Hepatic stellate cell (primary cell): ENCODE results near the gene DNAH2.
"Not testable (repeated sequence)": the region's sequence is repeated elsewhere in the genome, so short reads cannot be mapped to it uniquely, and the experiment has no call there.

ENCODE experiments used
- DNase-seq: peaks from one replicate; pipeline ENCODE4 v3.0.0; 2011; ENCODE audit warnings: low spot score

The DNAH2 gene

DNA sequence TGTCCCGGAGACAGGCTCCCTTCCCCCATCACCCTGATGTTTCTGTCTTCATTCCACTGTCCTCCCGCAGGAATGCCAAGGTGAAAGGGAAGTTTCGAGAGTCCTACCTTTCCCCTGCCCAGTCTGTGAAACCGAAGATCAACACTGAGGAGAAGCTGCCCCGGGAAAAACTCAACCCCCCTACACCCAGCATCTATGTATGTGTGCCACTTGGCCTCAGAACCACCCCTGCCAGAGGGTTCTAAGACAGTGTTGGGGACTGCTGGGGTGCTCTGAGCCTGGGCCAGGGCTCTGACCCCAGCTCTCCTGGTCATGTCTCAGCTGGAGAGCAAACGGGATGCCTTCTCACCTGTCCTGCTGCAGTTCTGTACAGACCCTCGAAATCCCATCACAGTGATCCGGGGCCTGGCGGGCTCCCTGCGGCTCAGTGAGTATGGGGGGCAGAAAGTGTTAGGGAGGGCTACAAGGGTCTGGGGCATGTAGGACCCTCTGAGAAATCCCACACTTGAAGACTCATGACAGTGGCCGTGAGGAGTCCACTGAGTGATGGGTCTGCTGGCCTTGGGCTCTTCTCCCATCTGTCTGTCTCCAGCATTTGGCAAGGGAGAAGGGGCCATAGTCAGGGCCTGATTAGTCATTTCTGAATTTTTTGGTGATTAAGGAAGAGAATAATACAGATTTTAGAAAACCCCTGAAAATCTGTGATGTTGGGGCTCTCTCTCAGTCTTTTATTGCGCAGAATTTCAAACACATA, 132.4 kb downstream of the DNAH2 start:
- no peak for DNase-seq

DNA sequence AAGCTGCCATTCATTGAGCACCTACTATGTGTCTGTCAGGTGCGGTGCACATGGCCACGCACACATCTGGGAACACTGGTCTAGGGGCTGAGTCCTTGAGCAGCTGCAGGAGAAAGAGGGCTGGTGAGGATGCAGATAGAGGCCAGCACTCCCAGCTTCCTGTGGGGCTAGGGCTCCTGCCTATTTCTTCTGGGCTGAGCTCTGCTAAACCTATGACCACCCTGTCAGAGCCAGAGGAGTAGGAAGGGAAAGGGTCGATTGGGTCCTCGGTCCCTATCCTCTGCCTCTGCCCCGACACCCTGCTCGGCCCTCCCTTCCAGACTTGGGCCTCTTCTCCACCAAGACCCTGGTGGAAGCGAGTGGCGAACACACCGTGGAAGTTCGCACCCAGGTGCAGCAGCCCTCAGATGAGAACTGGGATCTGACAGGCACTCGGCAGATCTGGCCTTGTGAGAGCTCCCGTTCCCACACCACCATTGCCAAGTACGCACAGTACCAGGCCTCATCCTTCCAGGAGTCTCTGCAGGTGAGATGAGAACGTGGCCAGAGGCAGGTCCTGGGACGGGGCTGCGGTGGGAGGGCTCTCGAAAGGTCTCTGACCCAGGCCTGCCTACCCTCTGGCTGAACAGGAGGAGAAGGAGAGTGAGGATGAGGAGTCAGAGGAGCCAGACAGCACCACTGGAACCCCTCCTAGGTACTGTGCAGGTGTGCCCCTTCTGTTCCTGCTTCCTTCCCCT, 133.3 kb downstream of the DNAH2 start:
- DNase-seq, result no peak

- DNase-seq, result peak; percentile 89
Measured at GRCh38 chr17:7851438-7852261, 134.1 kb downstream of the DNAH2 start.

DNA sequence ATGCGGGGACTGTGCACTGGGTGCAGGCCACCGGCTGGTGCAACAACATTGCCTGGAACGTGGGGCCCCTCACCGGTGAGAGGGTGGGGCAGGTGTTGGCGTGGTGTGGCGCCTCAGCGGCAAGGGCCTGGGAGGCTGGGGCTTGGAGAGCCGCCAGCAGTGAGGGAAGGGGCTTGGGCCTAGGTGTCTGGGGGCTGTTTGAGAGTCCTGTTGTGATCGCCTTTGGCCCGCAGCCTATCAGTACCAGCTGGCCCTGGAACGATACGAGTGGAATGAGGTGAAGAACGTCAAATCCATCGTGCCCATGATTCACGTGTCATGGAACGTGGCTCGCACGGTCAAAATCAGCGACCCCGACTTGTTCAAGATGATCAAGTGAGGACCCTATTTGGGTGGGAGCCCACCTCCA, 134.7 kb downstream of the DNAH2 start:
- DNase-seq, result no peak

GRCh38 chr17:7852919-7853690, 135.6 kb downstream of the DNAH2 start:
- DNase-seq, result no peak

- no peak for DNase-seq
Measured at GRCh38 chr17:7853691-7854038, 136.1 kb downstream of the DNAH2 start.

GRCh38 chr17:7854078-7854777, 136.7 kb downstream of the DNAH2 start:
- no peak for DNase-seq

GRCh38 chr17:7854851-7855659, 137.5 kb downstream of the DNAH2 start, which contains the start of gene TMEM88:
Gene TMEM88, plus strand, starts transcription at chr17:7855066. Its CDS starts 9 bp downstream, at chr17:7855075.
- DNase-seq, result no peak

DNA sequence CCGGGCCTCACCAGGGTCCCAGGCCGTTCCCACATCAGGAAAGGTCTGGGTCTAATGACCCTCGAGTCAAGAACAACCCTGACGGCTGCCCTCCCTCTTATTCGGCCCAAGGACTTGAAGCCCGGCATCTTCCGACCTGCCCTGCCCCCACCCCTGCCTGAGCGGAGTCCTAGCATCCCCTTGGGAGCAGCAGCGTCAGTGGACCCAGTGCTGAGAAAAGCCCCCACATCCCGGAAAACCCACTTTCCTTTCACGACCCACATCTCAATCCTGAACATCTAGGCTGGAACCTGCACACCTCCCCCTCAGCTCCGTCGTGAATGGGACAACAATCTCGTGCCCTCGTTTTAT, 138.1 kb downstream of the DNAH2 start:
- no peak for DNase-seq

GRCh38 chr17:7856011-7856810, 138.7 kb downstream of the DNAH2 start:
- no peak for DNase-seq

DNA sequence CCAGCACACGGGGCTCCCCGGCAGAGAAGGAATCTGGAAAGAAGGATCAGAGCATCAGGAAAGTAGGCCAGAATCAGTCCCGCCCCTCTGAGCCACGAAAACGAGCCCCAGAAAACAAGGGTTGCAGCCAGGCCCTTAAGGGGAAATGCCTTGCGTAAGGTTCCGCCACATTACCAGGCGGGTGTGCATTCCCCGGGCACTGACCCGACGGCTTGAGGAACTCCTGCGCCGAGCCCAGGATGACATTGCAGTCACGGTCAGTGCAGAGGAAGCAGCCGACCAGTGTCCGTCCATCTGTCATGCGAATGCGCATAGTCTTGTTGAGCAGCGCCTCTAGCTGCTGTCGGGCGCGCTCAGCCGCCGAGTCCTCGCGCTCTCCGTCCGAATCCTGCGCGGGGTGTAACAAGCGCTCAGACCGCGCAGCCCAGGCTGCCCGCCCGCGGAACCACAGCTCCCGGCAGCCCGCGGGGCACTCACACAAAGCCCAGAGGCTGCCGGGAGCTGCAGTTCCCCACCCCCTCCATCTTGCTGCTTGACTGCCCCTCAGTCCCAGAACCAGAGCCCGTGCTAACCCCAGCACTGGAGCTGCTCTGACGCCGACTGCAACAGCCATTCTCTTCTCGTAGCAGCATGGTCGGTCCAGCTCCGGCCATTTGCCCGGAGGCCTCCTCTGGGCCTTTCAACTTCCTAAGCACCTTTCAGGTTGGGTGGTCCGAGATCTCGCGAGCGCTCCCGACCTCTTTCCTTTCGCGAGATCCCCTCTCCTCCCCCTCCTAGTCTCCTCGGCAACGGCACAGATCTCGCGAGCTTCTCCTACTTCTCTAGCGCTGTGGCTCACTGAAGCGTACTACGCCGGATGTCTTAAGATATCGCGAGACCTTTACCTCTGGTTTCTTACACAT, 139.5 kb downstream of the DNAH2 start, which contains the start of gene NAA38:
Gene NAA38, minus strand, starts transcription at position 749 of the 902 bp plus-strand sequence. Its CDS starts 96 bp downstream, at position 653.
- DNase-seq, result peak; percentile 95

DNA sequence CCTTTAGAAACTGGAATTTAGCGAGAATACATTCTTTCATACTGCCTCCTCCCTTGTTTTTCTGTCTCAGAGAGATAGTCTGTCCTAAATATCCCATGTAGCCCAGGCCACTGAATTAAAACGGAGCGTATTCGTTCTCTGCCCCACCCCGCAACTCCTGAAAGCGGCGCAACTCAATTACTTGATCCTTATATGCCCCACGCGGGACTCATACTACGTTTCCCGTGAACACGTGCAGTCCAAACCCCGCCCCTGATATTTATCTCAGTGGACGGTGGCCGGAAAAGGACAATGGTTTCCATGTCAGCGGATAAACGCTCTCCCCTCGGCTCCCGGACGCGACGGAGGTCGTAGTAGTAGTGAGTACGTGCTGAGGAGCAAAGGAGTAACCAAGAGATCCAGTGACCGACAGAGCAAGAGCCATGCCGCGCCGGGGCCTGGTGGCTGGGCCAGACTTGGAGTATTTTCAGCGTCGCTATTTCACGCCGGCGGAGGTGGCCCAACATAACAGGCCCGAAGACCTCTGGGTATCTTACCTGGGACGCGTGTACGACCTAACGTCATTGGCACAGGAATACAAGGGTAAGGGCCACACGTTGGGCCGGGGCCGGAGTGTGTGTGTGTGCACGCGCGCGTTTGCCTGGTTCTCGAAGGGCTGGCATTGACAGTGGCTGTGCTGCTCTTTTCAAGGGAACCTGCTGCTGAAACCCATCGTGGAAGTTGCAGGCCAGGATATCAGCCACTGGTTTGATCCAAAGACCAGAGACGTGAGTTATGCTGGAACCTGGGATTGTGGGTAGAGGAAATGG, 140.4 kb downstream of the DNAH2 start, which contains the start of gene CYB5D1:
Gene CYB5D1, plus strand, starts transcription at position 291 of the 809 bp plus-strand sequence. Its CDS starts 132 bp downstream, at position 423.
- DNase-seq, result peak; percentile 75

DNA sequence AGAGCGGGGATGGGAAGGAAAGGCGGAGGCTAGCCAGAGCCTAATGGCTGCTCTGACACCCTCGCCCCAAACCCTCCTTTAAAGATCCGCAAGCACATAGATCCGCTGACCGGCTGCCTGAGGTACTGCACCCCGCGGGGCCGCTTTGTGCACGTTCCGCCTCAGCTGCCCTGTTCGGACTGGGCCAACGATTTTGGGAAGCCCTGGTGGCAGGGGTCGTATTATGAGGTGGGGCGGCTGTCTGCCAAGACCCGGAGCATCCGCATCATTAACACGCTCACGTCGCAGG, 140.9 kb downstream of the DNAH2 start:
- no peak for DNase-seq

- no peak for DNase-seq
Measured at GRCh38 chr17:7859028-7859427, 141.5 kb downstream of the DNAH2 start.

DNA sequence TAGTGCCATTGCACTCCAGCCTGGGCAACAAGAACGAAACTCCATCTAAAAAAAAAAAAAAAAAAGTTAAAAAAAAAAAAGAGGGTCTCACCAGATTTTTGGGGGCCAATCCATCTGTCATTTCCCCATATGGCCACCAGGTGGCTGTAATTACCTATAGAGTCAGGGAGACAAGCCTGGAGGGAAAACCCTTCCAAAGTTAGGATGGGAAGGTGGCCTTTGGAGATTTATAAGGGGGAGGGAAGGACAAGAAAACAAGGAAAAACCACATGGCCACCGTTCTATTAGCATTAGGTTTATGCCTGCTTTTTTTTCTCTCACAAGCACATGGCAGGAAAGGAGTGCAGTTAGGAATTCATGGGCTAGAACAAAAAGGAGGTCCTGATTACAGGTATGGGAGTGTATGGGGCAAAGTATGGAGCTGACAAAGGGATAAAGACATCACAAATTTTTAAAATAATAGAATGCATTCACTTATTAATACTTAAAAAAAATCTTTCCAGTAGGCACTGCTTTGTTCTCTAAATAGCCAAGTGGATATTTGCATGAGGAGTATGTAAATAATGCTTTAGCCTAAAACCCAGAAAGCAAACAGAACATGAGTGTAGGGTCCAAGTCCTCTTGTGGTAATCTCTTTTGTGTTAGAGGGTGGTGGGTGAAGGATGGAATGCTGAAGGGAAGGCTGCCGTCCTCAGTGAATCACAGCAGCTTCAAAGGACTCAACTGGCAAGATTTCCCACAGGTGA, 145.3 kb downstream of the DNAH2 start:
- DNase-seq, result peak; percentile 55

DNA sequence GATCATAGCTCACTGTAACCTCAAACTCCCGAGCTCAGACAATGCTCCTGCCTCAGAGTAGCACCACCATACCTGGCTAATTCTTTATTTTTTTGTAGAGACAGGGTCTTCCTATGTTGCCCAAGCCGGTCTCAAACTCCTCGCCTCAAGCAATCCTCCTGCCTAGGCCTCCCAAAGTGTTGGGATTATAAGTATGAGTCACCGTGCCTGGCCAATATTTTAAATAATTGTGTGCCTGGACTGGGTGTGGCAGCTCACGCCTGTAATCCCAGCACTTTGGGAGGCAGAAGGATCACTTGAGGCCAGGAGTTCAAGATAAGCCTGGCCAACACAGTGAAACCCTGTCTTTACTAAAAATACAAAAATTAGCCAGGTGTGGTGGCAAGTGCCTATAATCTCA, 146.8 kb downstream of the DNAH2 start:
- not testable (repeated sequence) for DNase-seq
